HG03571 (cell line): Measurements from ENCODE around the gene ELL2.
"Not testable (repeated sequence)": the region's sequence is repeated elsewhere in the genome, so short reads cannot be mapped to it uniquely, and the experiment has no call there.

Experiments
- ATAC-seq: cut with Tn5 transposase; IDR thresholded peaks from one replicate; pipeline ENCODE4 v1.9.1; 2021; ENCODE audit not compliant: unreplicated experiment

Gene ELL2

GRCh38 chr5:95910521-95910920 is 51.1 kb downstream of the ELL2 start:
- ATAC-seq, result no peak

GRCh38 chr5:95909738-95910137 is 51.9 kb downstream of the ELL2 start:
- ATAC-seq, result no peak

GRCh38 chr5:95908799-95909198 is 52.9 kb downstream of the ELL2 start:
- no peak for ATAC-seq

GRCh38 chr5:95907740-95908706 is 53.6 kb downstream of the ELL2 start:
- no peak for ATAC-seq

- no peak for ATAC-seq
Observed at GRCh38 chr5:95907067-95907705, 54.5 kb downstream of the ELL2 start.

- not testable (repeated sequence) for ATAC-seq
Observed at GRCh38 chr5:95906398-95906797, 55.3 kb downstream of the ELL2 start.

GRCh38 chr5:95904827-95905226 is 56.8 kb downstream of the ELL2 start:
- no peak for ATAC-seq

GRCh38 chr5:95903838-95904237 is 57.8 kb downstream of the ELL2 start:
- ATAC-seq, result no peak

GRCh38 chr5:95901676-95902627 is 59.7 kb downstream of the ELL2 start:
- ATAC-seq, result no peak

GRCh38 chr5:95900383-95900958 is 61.2 kb downstream of the ELL2 start:
- ATAC-seq, result no peak

GRCh38 chr5:95899829-95900228 is 61.8 kb downstream of the ELL2 start:
- no peak for ATAC-seq

- no peak for ATAC-seq
Observed at GRCh38 chr5:95899006-95899405, 62.6 kb downstream of the ELL2 start.

- ATAC-seq, result no peak
Observed at GRCh38 chr5:95895771-95896170, 65.9 kb downstream of the ELL2 start.

GRCh38 chr5:95895251-95895650 is 66.4 kb downstream of the ELL2 start:
- no peak for ATAC-seq

GRCh38 chr5:95892784-95893354 is 68.8 kb downstream of the ELL2 start:
- ATAC-seq, result peak; percentile 58

- ATAC-seq, result no peak
Observed at GRCh38 chr5:95891499-95891898, 70.2 kb downstream of the ELL2 start.

- no peak for ATAC-seq
Observed at GRCh38 chr5:95889076-95889475, 72.6 kb downstream of the ELL2 start.

- no peak for ATAC-seq
Observed at GRCh38 chr5:95887977-95888376, 73.7 kb downstream of the ELL2 start.

- no peak for ATAC-seq
Observed at GRCh38 chr5:95886340-95887044, 75.2 kb downstream of the ELL2 start.

GRCh38 chr5:95884511-95884910 is 77.1 kb downstream of the ELL2 start:
- ATAC-seq, result no peak
